Testis (tissue), 2 donors: Measurements from ENCODE around the gene MMP20.

Experiments used
- POLR2A ChIP-seq: fragments of 450-650 bp; IDR thresholded peaks from one replicate; pipeline ENCODE4 v1.6.1; 2017; ENCODE audit warnings: antibody characterized with exemption, mild to moderate bottlenecking, moderate library complexity
- TF ChIP-seq, protein P1 (sequence below), 3 experiments: fragments of 450-650 bp in 2 of 3; fragments of 200-600 bp in 1 of 3; sonication (generic) in 1 of 3; IDR thresholded peaks; one replicate each; pipeline ENCODE4 v1.5.1; 2016 to 2019; ENCODE audit warnings: antibody characterized with exemption in 3 of 3, mild to moderate bottlenecking in 2 of 3, moderate library complexity in 1 of 3

DNA sequence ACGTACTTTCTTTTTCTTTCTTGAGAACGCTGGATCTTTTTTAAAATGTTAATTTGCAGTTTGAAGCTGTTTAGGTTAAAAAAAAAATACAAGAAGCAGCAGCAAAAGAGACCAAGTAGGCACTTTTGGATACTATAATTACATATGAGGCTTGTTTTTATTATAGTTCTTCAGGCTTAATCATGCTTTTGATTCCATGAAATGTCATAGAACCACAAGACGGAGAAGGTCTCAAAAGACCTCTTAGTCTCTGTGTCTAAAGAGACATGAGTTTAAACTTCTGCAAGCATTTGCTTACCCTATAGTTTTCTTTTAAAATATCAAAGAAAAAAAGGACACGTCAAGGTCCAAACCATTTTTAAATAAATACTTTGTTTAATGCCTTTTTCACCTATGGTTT lies 18.8 kb upstream of the MMP20 start:
- TF ChIP-seq, protein P1, sequence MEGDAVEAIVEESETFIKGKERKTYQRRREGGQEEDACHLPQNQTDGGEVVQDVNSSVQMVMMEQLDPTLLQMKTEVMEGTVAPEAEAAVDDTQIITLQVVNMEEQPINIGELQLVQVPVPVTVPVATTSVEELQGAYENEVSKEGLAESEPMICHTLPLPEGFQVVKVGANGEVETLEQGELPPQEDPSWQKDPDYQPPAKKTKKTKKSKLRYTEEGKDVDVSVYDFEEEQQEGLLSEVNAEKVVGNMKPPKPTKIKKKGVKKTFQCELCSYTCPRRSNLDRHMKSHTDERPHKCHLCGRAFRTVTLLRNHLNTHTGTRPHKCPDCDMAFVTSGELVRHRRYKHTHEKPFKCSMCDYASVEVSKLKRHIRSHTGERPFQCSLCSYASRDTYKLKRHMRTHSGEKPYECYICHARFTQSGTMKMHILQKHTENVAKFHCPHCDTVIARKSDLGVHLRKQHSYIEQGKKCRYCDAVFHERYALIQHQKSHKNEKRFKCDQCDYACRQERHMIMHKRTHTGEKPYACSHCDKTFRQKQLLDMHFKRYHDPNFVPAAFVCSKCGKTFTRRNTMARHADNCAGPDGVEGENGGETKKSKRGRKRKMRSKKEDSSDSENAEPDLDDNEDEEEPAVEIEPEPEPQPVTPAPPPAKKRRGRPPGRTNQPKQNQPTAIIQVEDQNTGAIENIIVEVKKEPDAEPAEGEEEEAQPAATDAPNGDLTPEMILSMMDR (IDR thresholded peaks at IDR 0.05) = no peak
- no peak for TF ChIP-seq POLR2A
